GM23338 (cell line): ENCODE data around the gene NPY4R2.
"Not testable (repeated sequence)": the region's sequence is repeated elsewhere in the genome, so short reads cannot be mapped to it uniquely, and the experiment has no call there.

Experiments used
- CREB1 ChIP-seq: fragments of 250-450 bp; sonication (Bioruptor Pico); IDR thresholded peaks from 2 replicates; pipeline ENCODE4 v1.5.0; 2020; ENCODE audit warnings: low read depth, mild to moderate bottlenecking, moderate library complexity
- CTCF ChIP-seq, 2 experiments: fragments of 200-600 bp in 1 of 2; sonication (generic) in 1 of 2; conservative IDR thresholded peaks; 2 replicates each; pipeline versions ENCODE4 v1.5.1 to v1.6.1; 2016 to 2017; ENCODE audit warnings: antibody characterized with exemption in 2 of 2, low read depth in 2 of 2, mild to moderate bottlenecking in 2 of 2, moderate library complexity in 1 of 2
- ETS1 ChIP-seq: IDR thresholded peaks from 2 replicates; pipeline ENCODE4 v1.6.1; 2016; ENCODE audit warnings: antibody characterized with exemption
- EZH2 ChIP-seq: fragments of 200-600 bp; sonication (generic); IDR thresholded peaks from one replicate; pipeline ENCODE4 v1.8.0; 2017; ENCODE audit warnings: antibody characterized with exemption, mild to moderate bottlenecking, low read depth; ENCODE audit not compliant: unreplicated experiment
- EZH2phosphoT487 ChIP-seq: fragments of 200-600 bp; sonication (generic); IDR thresholded peaks from one replicate; pipeline ENCODE4 v1.8.1; 2018; ENCODE audit warnings: antibody characterized with exemption; ENCODE audit not compliant: unreplicated experiment
- JUNB ChIP-seq: IDR thresholded peaks from one replicate; pipeline ENCODE4 v1.6.1; 2016; ENCODE audit warnings: antibody characterized with exemption; ENCODE audit not compliant: unreplicated experiment
- NANOG ChIP-seq: IDR thresholded peaks from 2 replicates; pipeline ENCODE4 v1.6.1; 2016; ENCODE audit warnings: antibody characterized with exemption, borderline replicate concordance
- POLR2AphosphoS5 ChIP-seq: IDR thresholded peaks from 2 replicates; pipeline ENCODE4 v1.6.1; 2016; ENCODE audit warnings: antibody characterized with exemption, low read depth
- REST ChIP-seq: IDR thresholded peaks from one replicate; pipeline ENCODE4 v1.6.1; 2018; ENCODE audit warnings: antibody characterized with exemption; ENCODE audit not compliant: unreplicated experiment
- STAT1 ChIP-seq: IDR thresholded peaks from one replicate; pipeline ENCODE4 v1.6.1; 2016; ENCODE audit warnings: antibody characterized with exemption; ENCODE audit not compliant: unreplicated experiment
- ZNF114 ChIP-seq: fragments of 250-450 bp; sonication (Bioruptor Pico); IDR thresholded peaks from 2 replicates; pipeline ENCODE4 v1.5.0; 2020; ENCODE audit warnings: mild to moderate bottlenecking, moderate library complexity
- ZNF331 ChIP-seq: fragments of 250-450 bp; sonication (Bioruptor Pico); IDR thresholded peaks from 2 replicates; pipeline ENCODE4 v1.5.0; 2020; ENCODE audit warnings: low read depth, mild to moderate bottlenecking, moderate library complexity
- TF ChIP-seq, protein P1 (sequence below): fragments of 250-450 bp; sonication (Bioruptor Pico); IDR thresholded peaks from 2 replicates; pipeline ENCODE4 v1.5.0; 2020; ENCODE audit warnings: mild to moderate bottlenecking, moderate library complexity

DNA sequence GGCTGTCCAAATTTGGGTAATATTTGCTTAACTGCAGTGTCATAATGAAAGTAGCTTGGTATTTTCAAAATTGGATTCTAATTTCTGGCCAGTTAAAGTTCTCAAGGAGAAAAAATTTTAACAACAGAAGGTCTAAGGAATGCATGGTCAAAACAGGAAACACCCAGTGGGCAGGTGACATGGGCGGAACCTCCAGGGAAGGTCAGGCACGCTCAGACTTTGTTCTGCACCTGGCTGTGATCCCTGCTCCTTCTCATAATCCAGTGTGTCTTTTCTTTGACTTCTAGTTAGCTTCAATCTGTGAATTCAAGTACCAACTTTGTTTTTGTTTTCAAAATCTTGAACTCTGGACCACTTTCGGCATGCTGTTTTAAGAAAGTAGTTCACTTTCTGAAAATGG, 34.2 kb upstream of the NPY4R2 start:
- not testable (repeated sequence) for TF ChIP-seq NANOG; EZH2phosphoT487; CTCF (conservative IDR thresholded peaks at IDR 0.05; ENCODE audit: low read depth in 2 of 2); EZH2; POLR2AphosphoS5; REST; CREB1 (CRISPR knock-in tag); ZNF331 (CRISPR knock-in tag); JUNB; ZNF114 (CRISPR knock-in tag); ETS1; STAT1
- TF ChIP-seq, protein P1, sequence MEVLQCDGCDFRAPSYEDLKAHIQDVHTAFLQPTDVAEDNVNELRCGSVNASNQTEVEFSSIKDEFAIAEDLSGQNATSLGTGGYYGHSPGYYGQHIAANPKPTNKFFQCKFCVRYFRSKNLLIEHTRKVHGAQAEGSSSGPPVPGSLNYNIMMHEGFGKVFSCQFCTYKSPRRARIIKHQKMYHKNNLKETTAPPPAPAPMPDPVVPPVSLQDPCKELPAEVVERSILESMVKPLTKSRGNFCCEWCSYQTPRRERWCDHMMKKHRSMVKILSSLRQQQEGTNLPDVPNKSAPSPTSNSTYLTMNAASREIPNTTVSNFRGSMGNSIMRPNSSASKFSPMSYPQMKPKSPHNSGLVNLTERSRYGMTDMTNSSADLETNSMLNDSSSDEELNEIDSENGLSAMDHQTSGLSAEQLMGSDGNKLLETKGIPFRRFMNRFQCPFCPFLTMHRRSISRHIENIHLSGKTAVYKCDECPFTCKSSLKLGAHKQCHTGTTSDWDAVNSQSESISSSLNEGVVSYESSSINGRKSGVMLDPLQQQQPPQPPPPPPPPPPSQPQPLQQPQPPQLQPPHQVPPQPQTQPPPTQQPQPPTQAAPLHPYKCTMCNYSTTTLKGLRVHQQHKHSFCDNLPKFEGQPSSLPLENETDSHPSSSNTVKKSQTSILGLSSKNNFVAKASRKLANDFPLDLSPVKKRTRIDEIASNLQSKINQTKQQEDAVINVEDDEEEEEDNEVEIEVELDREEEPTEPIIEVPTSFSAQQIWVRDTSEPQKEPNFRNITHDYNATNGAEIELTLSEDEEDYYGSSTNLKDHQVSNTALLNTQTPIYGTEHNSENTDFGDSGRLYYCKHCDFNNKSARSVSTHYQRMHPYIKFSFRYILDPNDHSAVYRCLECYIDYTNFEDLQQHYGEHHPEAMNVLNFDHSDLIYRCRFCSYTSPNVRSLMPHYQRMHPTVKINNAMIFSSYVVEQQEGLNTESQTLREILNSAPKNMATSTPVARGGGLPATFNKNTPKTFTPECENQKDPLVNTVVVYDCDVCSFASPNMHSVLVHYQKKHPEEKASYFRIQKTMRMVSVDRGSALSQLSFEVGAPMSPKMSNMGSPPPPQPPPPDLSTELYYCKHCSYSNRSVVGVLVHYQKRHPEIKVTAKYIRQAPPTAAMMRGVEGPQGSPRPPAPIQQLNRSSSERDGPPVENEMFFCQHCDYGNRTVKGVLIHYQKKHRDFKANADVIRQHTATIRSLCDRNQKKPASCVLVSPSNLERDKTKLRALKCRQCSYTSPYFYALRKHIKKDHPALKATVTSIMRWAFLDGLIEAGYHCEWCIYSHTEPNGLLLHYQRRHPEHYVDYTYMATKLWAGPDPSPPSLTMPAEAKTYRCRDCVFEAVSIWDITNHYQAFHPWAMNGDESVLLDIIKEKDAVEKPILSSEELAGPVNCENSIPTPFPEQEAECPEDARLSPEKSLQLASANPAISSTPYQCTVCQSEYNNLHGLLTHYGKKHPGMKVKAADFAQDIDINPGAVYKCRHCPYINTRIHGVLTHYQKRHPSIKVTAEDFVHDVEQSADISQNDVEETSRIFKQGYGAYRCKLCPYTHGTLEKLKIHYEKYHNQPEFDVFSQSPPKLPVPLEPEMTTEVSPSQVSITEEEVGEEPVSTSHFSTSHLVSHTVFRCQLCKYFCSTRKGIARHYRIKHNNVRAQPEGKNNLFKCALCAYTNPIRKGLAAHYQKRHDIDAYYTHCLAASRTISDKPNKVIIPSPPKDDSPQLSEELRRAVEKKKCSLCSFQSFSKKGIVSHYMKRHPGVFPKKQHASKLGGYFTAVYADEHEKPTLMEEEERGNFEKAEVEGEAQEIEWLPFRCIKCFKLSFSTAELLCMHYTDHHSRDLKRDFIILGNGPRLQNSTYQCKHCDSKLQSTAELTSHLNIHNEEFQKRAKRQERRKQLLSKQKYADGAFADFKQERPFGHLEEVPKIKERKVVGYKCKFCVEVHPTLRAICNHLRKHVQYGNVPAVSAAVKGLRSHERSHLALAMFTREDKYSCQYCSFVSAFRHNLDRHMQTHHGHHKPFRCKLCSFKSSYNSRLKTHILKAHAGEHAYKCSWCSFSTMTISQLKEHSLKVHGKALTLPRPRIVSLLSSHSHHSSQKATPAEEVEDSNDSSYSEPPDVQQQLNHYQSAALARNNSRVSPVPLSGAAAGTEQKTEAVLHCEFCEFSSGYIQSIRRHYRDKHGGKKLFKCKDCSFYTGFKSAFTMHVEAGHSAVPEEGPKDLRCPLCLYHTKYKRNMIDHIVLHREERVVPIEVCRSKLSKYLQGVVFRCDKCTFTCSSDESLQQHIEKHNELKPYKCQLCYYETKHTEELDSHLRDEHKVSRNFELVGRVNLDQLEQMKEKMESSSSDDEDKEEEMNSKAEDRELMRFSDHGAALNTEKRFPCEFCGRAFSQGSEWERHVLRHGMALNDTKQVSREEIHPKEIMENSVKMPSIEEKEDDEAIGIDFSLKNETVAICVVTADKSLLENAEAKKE, result not testable (repeated sequence)
